ENCODE data around the gene RHBDD3. TPM values are rescaled to one million over a fixed set of nuclear protein-coding genes. Genes with fewer than 3 reads are reported as not detected.

RHBDD3 gene
- total and polyA plus RNA-seq, 2 of the 8 experiments (the other 6 are each of a cell fraction or from before 2014, with no cell fraction given): 72.1 to 117 TPM

DNA sequence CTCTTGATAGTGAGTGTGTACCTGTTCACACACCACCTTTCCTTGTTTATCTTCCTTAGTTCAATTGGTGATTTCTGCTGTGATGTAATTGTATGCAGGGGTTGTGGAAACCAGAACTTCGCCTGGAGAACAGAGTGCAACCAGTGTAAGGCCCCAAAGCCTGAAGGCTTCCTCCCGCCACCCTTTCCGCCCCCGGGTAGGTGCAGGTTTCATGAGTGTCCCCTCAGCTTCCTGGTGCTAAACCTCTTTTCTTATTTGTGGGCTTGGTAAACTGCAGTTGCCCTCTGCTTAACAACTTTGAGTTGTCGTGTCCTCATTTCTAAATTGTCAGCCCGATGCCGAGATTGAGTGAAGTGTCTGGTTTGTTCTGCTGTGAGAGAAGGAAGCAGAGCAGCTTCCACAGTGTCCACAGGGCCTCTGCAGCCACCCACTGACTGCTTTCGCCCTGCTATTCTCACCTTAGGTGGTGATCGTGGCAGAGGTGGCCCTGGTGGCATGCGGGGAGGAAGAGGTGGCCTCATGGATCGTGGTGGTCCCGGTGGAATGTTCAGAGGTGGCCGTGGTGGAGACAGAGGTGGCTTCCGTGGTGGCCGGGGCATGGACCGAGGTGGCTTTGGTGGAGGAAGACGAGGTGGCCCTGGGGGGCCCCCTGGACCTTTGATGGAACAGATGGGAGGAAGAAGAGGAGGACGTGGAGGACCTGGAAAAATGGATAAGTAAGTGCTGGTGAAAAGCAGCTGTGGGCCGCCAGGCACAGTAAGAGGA lies 31.5 kb upstream of the RHBDD3 start:
- H3K27ac ChIP-seq (ENCODE audit: low read depth, low read length): no peak overlapping the region
- no peak overlapping the region for H4K5ac ChIP-seq (ENCODE audit: insufficient read length, low read depth, low read length)
- no peak overlapping the region for H2BK15ac ChIP-seq (ENCODE audit: low read length)
- H3K9me3 ChIP-seq (ENCODE audit: insufficient read depth in 2 of 2, low read depth in 1 of 2, low read length in 1 of 2): no peaks in the 10 kb centered on the region
- H3K4me3 ChIP-seq (ENCODE audit: extremely low read depth in 1 of 4, insufficient read depth in 2 of 4, low read depth in 3 of 4, low read length in 4 of 4): no peak overlapping the region
- H4K20me1 ChIP-seq (replicated peaks in 1 of 2; ENCODE audit: control insufficient read depth in 1 of 2, insufficient read depth in 2 of 2, low read length in 2 of 2): peaks cover 10 to 17% of the 10 kb centered on the region in 2 experiments
- H3K4ac ChIP-seq (replicated peaks; ENCODE audit: insufficient read length, low read depth, low read length): no peak overlapping the region
- ChIA-PET POLR2A (ENCODE audit: partially characterized antibody) (interaction anchor here (0.7 to 9.1 kb wide), 10 partner anchors 6 to 28 kb away, joined by 3 to 147 read pairs (median 10); partner anchors contain the start of genes EWSR1 and RHBDD3), CTCF (ENCODE audit: partially characterized antibody) (interaction anchor here (0.8 to 1.0 kb wide), 2 partner anchors 13 to 59 kb away, joined by 3 read pairs; no protein-coding TSS in a partner anchor)
- H3K79me1 ChIP-seq (ENCODE audit: low read depth, low read length): no peaks in the 10 kb centered on the region; the same call in 1 of the 2 replicates
- H3K36me3 ChIP-seq (ENCODE audit: control insufficient read depth in 2 of 4, insufficient read depth in 4 of 4, low read length in 3 of 4): peaks cover 48 to 66% (median 54%) of the 10 kb centered on the region in 4 experiments
- peak overlapping the region; percentile 89; the same call in 1 of the 2 replicates for H4K8ac ChIP-seq (ENCODE audit: extremely low read depth, insufficient read depth, low read length)
- no peak for DNase-seq (ENCODE audit: low read depth in 1 of 2, low spot score in 2 of 2)
- H2BK120ac ChIP-seq (replicated peaks; ENCODE audit: low read depth, low read length): no peak overlapping the region
- H2BK12ac ChIP-seq (ENCODE audit: low read depth, low read length): no peak overlapping the region
- H3K23ac ChIP-seq (ENCODE audit: insufficient read length): no peak overlapping the region
- no peak for FAIRE-seq
- H3K27me3 ChIP-seq (replicated peaks in 1 of 4; ENCODE audit: control insufficient read depth in 3 of 4, extremely low read depth in 1 of 4, insufficient read depth in 3 of 4, low read length in 3 of 4): no peaks in the 10 kb centered on the region
- no peak overlapping the region for H3K56ac ChIP-seq (replicated peaks; ENCODE audit: insufficient read length, low read depth, low read length)
- 94% methylated on average over 19 of the region's 19 CpGs; no CpG with 5 or more reads in 1 of the 2 experiments for WGBS, 2 experiments (ENCODE audit: extremely low coverage in 1 of 2, insufficient coverage in 1 of 2, insufficient read length in 1 of 2, insufficient replicate concordance in 2 of 2, low coverage in 1 of 2, low lambda C conversion rate in 2 of 2, missing lambda C conversion rate in 1 of 2)
- H3K4me2 ChIP-seq (ENCODE audit: insufficient read depth in 1 of 2, low read depth in 2 of 2, low read length in 2 of 2): no peak overlapping the region
- H2AK5ac ChIP-seq (ENCODE audit: low read depth, low read length): no peak overlapping the region
- 0 out of 2 replicates have a peak overlapping the region, but pooled peaks have one; percentile 52 for H2BK5ac ChIP-seq (ENCODE audit: low read depth, low read length)
- no peak overlapping the region for H4K91ac ChIP-seq (replicated peaks; ENCODE audit: insufficient read length, low read length)
- H2AFZ ChIP-seq (ENCODE audit: low read length): no peak overlapping the region
- no peak overlapping the region for H3K14ac ChIP-seq (ENCODE audit: insufficient read length)
- TF ChIP-seq ASH2L (IDR thresholded peaks at IDR 0.05; ENCODE audit: low read length) (no peak), SP4 (IDR thresholded peaks at IDR 0.05; ENCODE audit: low read length) (no peak)
- no peaks in the 10 kb centered on the region for H3K23me2 ChIP-seq (ENCODE audit: low read depth, low read length)
- no peaks in the 10 kb centered on the region for H3K79me2 ChIP-seq (ENCODE audit: control insufficient read depth in 1 of 2, insufficient read depth in 2 of 2, low read length in 2 of 2)
- H3K9ac ChIP-seq (replicated peaks in 1 of 4; ENCODE audit: extremely low read depth in 1 of 4, low read depth in 3 of 4, low read length in 3 of 4): no peak overlapping the region
- H3K4me1 ChIP-seq (replicated peaks in 1 of 4; ENCODE audit: control insufficient read depth in 3 of 4, insufficient read depth in 4 of 4, low read length in 3 of 4): no peaks in the 10 kb centered on the region
- H2BK20ac ChIP-seq (ENCODE audit: low read length): no peak overlapping the region
- no peak overlapping the region for H3K18ac ChIP-seq (ENCODE audit: extremely low read depth, low read length)
